ENCODE measurements around the gene FN1. TPM values are rescaled to one million over a fixed set of nuclear protein-coding genes. Genes with fewer than 3 reads are reported as not detected.

The FN1 gene
- total RNA-seq, 2 donors from 2014 or later, result 84.2 to 257 TPM

DNA sequence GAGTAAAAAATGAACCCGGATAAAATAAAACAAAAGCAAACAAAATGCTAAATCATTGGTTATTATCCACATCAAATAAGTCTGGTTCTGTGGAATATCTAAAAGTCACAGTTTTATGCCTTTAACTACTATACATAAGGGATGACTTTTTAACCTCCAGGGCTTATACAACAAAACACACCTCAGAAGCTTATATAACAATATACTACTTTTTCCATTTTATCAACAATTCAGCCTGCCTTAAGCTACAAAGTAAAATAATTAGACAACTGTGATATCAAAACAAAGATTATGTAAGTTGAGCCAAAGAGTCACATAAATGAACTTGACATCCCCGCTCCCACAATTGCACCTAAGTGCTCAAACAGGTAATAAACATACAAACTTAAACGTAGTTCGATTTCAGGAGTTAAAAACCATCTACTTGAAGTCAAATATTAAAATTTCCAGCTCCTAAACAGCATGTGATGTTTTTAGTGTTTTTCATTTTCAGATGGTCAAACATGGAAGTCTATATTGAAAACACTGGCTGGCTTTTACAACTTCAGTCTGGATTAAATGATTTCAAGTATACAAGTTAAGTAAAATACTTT is 69.3 kb downstream of the FN1 start:
- no peaks in the 10 kb centered on the region for H3K4me1 ChIP-seq (replicated peaks)
- TF ChIP-seq, protein P1, sequence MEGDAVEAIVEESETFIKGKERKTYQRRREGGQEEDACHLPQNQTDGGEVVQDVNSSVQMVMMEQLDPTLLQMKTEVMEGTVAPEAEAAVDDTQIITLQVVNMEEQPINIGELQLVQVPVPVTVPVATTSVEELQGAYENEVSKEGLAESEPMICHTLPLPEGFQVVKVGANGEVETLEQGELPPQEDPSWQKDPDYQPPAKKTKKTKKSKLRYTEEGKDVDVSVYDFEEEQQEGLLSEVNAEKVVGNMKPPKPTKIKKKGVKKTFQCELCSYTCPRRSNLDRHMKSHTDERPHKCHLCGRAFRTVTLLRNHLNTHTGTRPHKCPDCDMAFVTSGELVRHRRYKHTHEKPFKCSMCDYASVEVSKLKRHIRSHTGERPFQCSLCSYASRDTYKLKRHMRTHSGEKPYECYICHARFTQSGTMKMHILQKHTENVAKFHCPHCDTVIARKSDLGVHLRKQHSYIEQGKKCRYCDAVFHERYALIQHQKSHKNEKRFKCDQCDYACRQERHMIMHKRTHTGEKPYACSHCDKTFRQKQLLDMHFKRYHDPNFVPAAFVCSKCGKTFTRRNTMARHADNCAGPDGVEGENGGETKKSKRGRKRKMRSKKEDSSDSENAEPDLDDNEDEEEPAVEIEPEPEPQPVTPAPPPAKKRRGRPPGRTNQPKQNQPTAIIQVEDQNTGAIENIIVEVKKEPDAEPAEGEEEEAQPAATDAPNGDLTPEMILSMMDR (IDR thresholded peaks at IDR 0.05), result no peak
- TF ChIP-seq POLR2A (IDR thresholded peaks at IDR 0.05) (no peak), POLR2AphosphoS5 (IDR thresholded peaks at IDR 0.05) (no peak)
- no peak overlapping the region for H3K4me3 ChIP-seq
- intact Hi-C loops (cut with DNase I), result no loop called here
- H3K36me3 ChIP-seq, result no peaks in the 10 kb centered on the region
- 85% methylated on average over 4 of the region's 4 CpGs for WGBS
- no peak overlapping the region for H3K27ac ChIP-seq
- H3K27me3 ChIP-seq (replicated peaks; ENCODE audit: insufficient read depth), result no peaks in the 10 kb centered on the region
- no peaks in the 10 kb centered on the region for H3K9me3 ChIP-seq
- no peak for DNase-seq (ENCODE audit: low spot score)

DNA sequence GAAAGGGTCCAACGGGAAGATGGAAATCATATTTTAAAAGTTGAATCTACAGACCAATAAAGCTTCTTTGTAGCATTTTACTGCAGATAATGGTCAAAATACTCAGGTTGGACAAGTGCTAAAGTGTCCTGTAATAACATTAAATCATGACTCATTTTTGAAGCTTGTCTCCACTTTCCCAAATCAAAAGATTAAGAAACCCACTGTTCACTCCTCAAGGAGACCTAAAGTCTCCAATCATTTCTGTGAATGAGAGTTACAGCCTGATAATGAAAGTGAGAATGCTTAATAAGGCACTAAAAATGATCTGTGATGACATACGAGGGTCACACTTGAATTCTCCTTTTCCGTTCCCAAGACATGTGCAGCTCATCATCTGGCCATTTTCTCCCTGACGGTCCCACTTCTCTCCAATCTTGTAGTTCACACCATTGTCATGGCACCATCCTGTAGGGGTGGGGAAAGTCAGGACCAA is 70.6 kb downstream of the FN1 start:
- WGBS, result 83% methylated on average over 4 of the region's 4 CpGs

DNA sequence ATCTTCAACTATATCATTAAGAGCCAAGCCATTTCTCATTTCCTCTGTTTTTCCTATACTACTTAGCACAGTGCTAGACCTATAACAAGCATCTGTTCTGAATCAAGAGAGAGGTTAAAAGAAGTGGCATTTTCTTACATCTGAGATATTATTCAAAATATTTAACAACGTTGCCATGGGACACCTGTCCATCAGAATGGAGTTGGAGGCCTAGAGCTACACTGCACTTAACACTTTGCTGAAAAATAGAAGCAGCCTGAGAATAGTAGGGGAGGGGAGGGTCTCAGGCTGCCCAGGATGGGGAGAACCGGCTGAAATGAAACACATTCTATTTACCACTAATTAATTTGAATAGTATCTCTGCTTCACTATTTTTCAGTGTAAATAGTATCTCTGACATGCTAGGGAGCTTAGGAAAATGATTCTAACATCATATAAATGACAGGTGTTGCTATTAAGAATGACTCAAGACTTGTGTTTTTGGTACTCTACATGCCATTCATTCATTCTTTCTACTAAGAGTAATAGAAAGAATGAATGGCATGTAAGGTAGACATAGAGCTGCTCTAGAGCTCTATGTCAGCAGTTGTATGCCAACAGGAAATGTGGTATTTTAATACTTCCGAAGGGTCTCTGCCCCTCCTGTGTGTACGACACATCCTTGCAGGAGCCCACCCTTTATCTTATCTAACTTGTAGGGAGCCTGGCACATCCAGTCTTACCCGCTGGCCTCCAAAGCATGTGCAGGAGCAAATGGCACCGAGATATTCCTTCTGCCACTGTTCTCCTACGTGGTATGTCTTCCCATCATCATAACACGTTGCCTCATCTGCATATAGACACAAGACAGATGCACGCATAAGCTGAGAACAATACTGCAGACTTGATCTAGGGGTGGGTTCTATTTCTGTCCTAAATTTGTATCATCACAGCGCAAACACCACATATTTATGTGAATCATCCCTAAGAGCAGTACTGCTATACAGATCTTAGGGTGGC is 71.4 kb downstream of the FN1 start:
- Histone ChIP-seq H3K4me1 (replicated peaks) (no peaks in the 10 kb centered on the region), H3K27ac (no peak overlapping the region), H3K36me3 (no peaks in the 10 kb centered on the region), H3K27me3 (replicated peaks; ENCODE audit: insufficient read depth) (no peaks in the 10 kb centered on the region), H3K9me3 (no peaks in the 10 kb centered on the region), H3K4me3 (no peak overlapping the region)
- intact Hi-C loops (cut with DNase I), result no loop called here
- TF ChIP-seq POLR2AphosphoS5 (IDR thresholded peaks at IDR 0.05), result no peak
- TF ChIP-seq POLR2A (IDR thresholded peaks at IDR 0.05), result no peak
- TF ChIP-seq, protein P1 (IDR thresholded peaks at IDR 0.05), result no peak
- 93% methylated on average over 10 of the region's 10 CpGs for WGBS
- no peak for DNase-seq (ENCODE audit: low spot score)

More for the DNA sequence above, 70.6 kb downstream of the FN1 start:
- DNase-seq (ENCODE audit: low spot score), result no peak
- intact Hi-C loops (cut with DNase I), result no loop called here
- Histone ChIP-seq H3K27ac (no peak overlapping the region), H3K9me3 (no peaks in the 10 kb centered on the region), H3K36me3 (no peaks in the 10 kb centered on the region), H3K27me3 (replicated peaks; ENCODE audit: insufficient read depth) (no peaks in the 10 kb centered on the region), H3K4me1 (replicated peaks) (no peaks in the 10 kb centered on the region), H3K4me3 (no peak overlapping the region)
- TF ChIP-seq POLR2AphosphoS5 (IDR thresholded peaks at IDR 0.05) (no peak), POLR2A (IDR thresholded peaks at IDR 0.05) (no peak)
- TF ChIP-seq, protein P1 (IDR thresholded peaks at IDR 0.05), result no peak

DNA sequence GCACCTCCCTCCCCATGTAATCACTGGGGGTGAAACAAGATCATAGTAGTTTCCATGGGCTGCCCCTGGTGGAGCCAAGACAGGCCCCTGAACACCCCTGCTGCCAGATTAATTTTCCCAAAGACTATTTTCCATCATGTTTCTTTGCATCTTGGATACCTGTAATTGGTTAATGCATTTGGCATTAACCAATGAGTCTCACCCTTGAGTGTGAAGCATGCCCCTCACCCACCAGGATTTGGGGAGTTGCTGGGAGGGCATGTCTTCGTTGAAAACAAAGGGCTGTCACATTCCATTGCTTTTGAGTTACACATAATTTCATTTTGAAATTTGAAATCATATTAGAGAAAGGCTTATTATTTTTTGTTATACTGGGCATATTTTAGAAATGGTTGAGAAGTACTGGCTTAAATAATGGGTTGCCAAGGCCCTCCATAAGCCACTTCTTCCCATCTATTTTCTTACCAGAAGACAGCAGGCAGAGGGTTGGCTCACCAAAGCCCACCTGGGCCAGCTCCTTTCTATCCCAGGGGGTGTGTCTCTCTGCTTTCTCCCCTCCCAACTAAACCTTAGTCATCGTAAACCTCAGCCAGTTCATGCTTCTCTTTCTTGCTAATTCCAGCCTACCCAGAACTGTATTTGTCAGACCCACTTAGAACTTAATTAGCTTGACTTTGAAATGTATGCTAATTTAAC is 72.3 kb downstream of the FN1 start:
- DNase-seq (ENCODE audit: low spot score), result no peak
- H3K36me3 ChIP-seq, result no peaks in the 10 kb centered on the region
- WGBS, result 76% methylated on average over 2 of the region's 2 CpGs
- H3K27ac ChIP-seq, result no peak overlapping the region
- H3K4me3 ChIP-seq, result no peak overlapping the region
- intact Hi-C loops (cut with DNase I), result no loop called here
- no peaks in the 10 kb centered on the region for H3K4me1 ChIP-seq (replicated peaks)
- H3K9me3 ChIP-seq, result no peaks in the 10 kb centered on the region
- H3K27me3 ChIP-seq (replicated peaks; ENCODE audit: insufficient read depth), result no peaks in the 10 kb centered on the region
- no peak for TF ChIP-seq POLR2AphosphoS5 (IDR thresholded peaks at IDR 0.05)
- TF ChIP-seq, protein P1 (IDR thresholded peaks at IDR 0.05), result no peak
- TF ChIP-seq POLR2A (IDR thresholded peaks at IDR 0.05), result no peak

Data from prostate gland (tissue), 2 donors.